ENCODE data around the gene G0S2.
A peak's percentile ranks its signal among the peaks of the same experiment; 100 is the strongest.

The G0S2 gene

GRCh38 chr1:209641832-209642172, 33.4 kb upstream of the G0S2 start:
- no peak for DNase-seq
- H3K4me3 Mint-ChIP-seq = no peak overlapping the region
- CTCF ChIA-PET = interaction anchor here (1.1 to 1.9 kb wide), 5 partner anchors 10 to 106 kb away, joined by 3 to 6 read pairs (median 3); no protein-coding TSS in a partner anchor
- peaks cover 17% of the 10 kb centered on the region for H3K27me3 Mint-ChIP-seq
- no peak overlapping the region for H3K27ac Mint-ChIP-seq
- no peaks in the 10 kb centered on the region for H3K4me1 Mint-ChIP-seq
- H3K9me3 Mint-ChIP-seq = no peaks in the 10 kb centered on the region
- H3K36me3 Mint-ChIP-seq = no peaks in the 10 kb centered on the region

GRCh38 chr1:209642816-209643215, 32.4 kb upstream of the G0S2 start:
- Mint-ChIP-seq H3K27me3 (peaks cover 20% of the 10 kb centered on the region), H3K27ac (no peak overlapping the region), H3K4me3 (no peak overlapping the region), H3K9me3 (no peaks in the 10 kb centered on the region), H3K36me3 (no peaks in the 10 kb centered on the region), H3K4me1 (no peaks in the 10 kb centered on the region)
- no peak for DNase-seq
- CTCF ChIA-PET = interaction anchor here (1.1 to 1.9 kb wide), 5 partner anchors 9 to 105 kb away, joined by 3 to 13 read pairs (median 5); partner anchors contain the start of gene LAMB3

GRCh38 chr1:209643285-209644020, 31.8 kb upstream of the G0S2 start:
- Mint-ChIP-seq H3K27ac (no peak overlapping the region), H3K36me3 (no peaks in the 10 kb centered on the region), H3K9me3 (no peaks in the 10 kb centered on the region), H3K27me3 (peaks cover 18% of the 10 kb centered on the region), H3K4me1 (no peaks in the 10 kb centered on the region), H3K4me3 (no peak overlapping the region)
- no peak for DNase-seq
- CTCF ChIA-PET = interaction anchor here (1.5 to 1.9 kb wide), 3 partner anchors 8 to 19 kb away, joined by 3 to 13 read pairs (median 5); partner anchors contain the start of gene LAMB3

GRCh38 chr1:209645574-209646452, 29.4 kb upstream of the G0S2 start:
- H3K9me3 Mint-ChIP-seq = no peaks in the 10 kb centered on the region
- no peak overlapping the region for H3K27ac Mint-ChIP-seq
- no peak for DNase-seq
- no peaks in the 10 kb centered on the region for H3K36me3 Mint-ChIP-seq
- CTCF ChIA-PET = interaction anchor here (0.6 kb wide), 1 partner anchor 88 kb away, joined by 3 read pairs; no protein-coding TSS in a partner anchor
- H3K4me3 Mint-ChIP-seq = no peak overlapping the region
- peaks cover 11% of the 10 kb centered on the region for H3K4me1 Mint-ChIP-seq
- H3K27me3 Mint-ChIP-seq = peaks cover 17% of the 10 kb centered on the region

- H3K36me3 Mint-ChIP-seq = no peaks in the 10 kb centered on the region
- H3K27me3 Mint-ChIP-seq = peaks cover 17% of the 10 kb centered on the region
- no peak overlapping the region for H3K27ac Mint-ChIP-seq
- CTCF ChIA-PET = interaction anchor here (0.6 to 1.4 kb wide), 3 partner anchors 35 to 102 kb away, joined by 3 read pairs; no protein-coding TSS in a partner anchor
- H3K4me3 Mint-ChIP-seq = no peak overlapping the region
- H3K9me3 Mint-ChIP-seq = no peaks in the 10 kb centered on the region
- peaks cover 19% of the 10 kb centered on the region for H3K4me1 Mint-ChIP-seq
- peak; percentile 32 for DNase-seq
Observed at GRCh38 chr1:209646558-209646957, 28.7 kb upstream of the G0S2 start.

GRCh38 chr1:209647156-209647555, 28.1 kb upstream of the G0S2 start:
- CTCF ChIA-PET = interaction anchor here (0.6 to 1.4 kb wide), 2 partner anchors 35 to 101 kb away, joined by 3 read pairs; no protein-coding TSS in a partner anchor
- Mint-ChIP-seq H3K27me3 (peaks cover 13% of the 10 kb centered on the region), H3K4me1 (peaks cover 23% of the 10 kb centered on the region), H3K27ac (no peak overlapping the region), H3K4me3 (no peak overlapping the region), H3K9me3 (no peaks in the 10 kb centered on the region), H3K36me3 (no peaks in the 10 kb centered on the region)
- no peak for DNase-seq

GRCh38 chr1:209648346-209648745, 26.9 kb upstream of the G0S2 start:
- Mint-ChIP-seq H3K36me3 (no peaks in the 10 kb centered on the region), H3K4me1 (peaks cover 32% of the 10 kb centered on the region), H3K9me3 (no peaks in the 10 kb centered on the region), H3K4me3 (no peak overlapping the region), H3K27ac (no peak overlapping the region), H3K27me3 (peaks cover 13% of the 10 kb centered on the region)
- DNase-seq = no peak
- CTCF ChIA-PET = interaction anchor here (1.2 to 1.7 kb wide), 3 partner anchors 27 to 82 kb away, joined by 3 to 6 read pairs (median 3); partner anchors contain the start of gene G0S2

- Mint-ChIP-seq H3K27me3 (peaks cover 13% of the 10 kb centered on the region), H3K4me1 (peaks cover 34% of the 10 kb centered on the region), H3K9me3 (no peaks in the 10 kb centered on the region), H3K36me3 (no peaks in the 10 kb centered on the region), H3K4me3 (no peak overlapping the region), H3K27ac (no peak overlapping the region)
- CTCF ChIA-PET = interaction anchor here (0.8 to 1.7 kb wide), 9 partner anchors 9 to 99 kb away, joined by 3 to 11 read pairs (median 3); partner anchors contain the start of gene G0S2
- DNase-seq = no peak
Observed at GRCh38 chr1:209648931-209649776, 26.1 kb upstream of the G0S2 start.

GRCh38 chr1:209650454-209650853, 24.8 kb upstream of the G0S2 start:
- Mint-ChIP-seq H3K27me3 (peaks cover 8% of the 10 kb centered on the region), H3K4me1 (peaks cover 34% of the 10 kb centered on the region), H3K4me3 (no peak overlapping the region), H3K36me3 (no peaks in the 10 kb centered on the region), H3K27ac (no peak overlapping the region), H3K9me3 (no peaks in the 10 kb centered on the region)
- CTCF ChIA-PET = interaction anchor here (1.1 to 1.9 kb wide), 4 partner anchors 10 to 98 kb away, joined by 3 to 11 read pairs (median 4); no protein-coding TSS in a partner anchor
- DNase-seq = no peak

GRCh38 chr1:209651138-209651587, 24.0 kb upstream of the G0S2 start:
- peak overlapping the region; percentile 14 for H3K27ac Mint-ChIP-seq
- H3K9me3 Mint-ChIP-seq = no peaks in the 10 kb centered on the region
- no peak overlapping the region for H3K4me3 Mint-ChIP-seq
- DNase-seq = peak; percentile 79
- H3K36me3 Mint-ChIP-seq = no peaks in the 10 kb centered on the region
- peaks cover 9% of the 10 kb centered on the region for H3K27me3 Mint-ChIP-seq
- CTCF ChIA-PET = interaction anchor here (0.6 to 1.9 kb wide), 2 partner anchors 9 to 42 kb away, joined by 3 to 4 read pairs; no protein-coding TSS in a partner anchor
- H3K4me1 Mint-ChIP-seq = peaks cover 34% of the 10 kb centered on the region

- H3K9me3 Mint-ChIP-seq = no peaks in the 10 kb centered on the region
- no peak within 1 kb of the TSS for H3K4me3 Mint-ChIP-seq
- DNase-seq = no peak
- no peaks in the 10 kb centered on the region for H3K36me3 Mint-ChIP-seq
- peak within 1 kb of the TSS; percentile 14 for H3K27ac Mint-ChIP-seq
- CTCF ChIA-PET = interaction anchor here (0.9 to 2.3 kb wide), 6 partner anchors 9 to 170 kb away, joined by 3 to 13 read pairs (median 4); partner anchors contain the start of gene G0S2
- H3K4me1 Mint-ChIP-seq = peaks cover 34% of the 10 kb centered on the region
- H3K27me3 Mint-ChIP-seq = peaks cover 12% of the 10 kb centered on the region
Observed at GRCh38 chr1:209652121-209652735, 23.0 kb upstream of the G0S2 start, which contains the start of gene LAMB3. Gene LAMB3 (minus strand): TSS chr1:209652425. CDS start chr1:209650944, 1,481 bp downstream.

GRCh38 chr1:209652873-209653401, 22.3 kb upstream of the G0S2 start:
- peaks cover 34% of the 10 kb centered on the region for H3K4me1 Mint-ChIP-seq
- CTCF ChIA-PET = interaction anchor here (0.8 to 2.3 kb wide), 11 partner anchors 10 to 169 kb away, joined by 3 to 13 read pairs (median 3); partner anchors contain the start of gene G0S2
- no peak overlapping the region for H3K4me3 Mint-ChIP-seq
- no peaks in the 10 kb centered on the region for H3K9me3 Mint-ChIP-seq
- DNase-seq = no peak
- no peaks in the 10 kb centered on the region for H3K36me3 Mint-ChIP-seq
- peaks cover 15% of the 10 kb centered on the region for H3K27me3 Mint-ChIP-seq
- H3K27ac Mint-ChIP-seq = no peak overlapping the region
